DMS79 (cell line): ENCODE measurements around the gene ODF2.
"Not testable (repeated sequence)": the region's sequence is repeated elsewhere in the genome, so short reads cannot be mapped to it uniquely, and the experiment has no call there.

Source experiments
- DNase-seq: peaks from one replicate; lab custom pipeline; 2025; lab: John Stamatoyannopoulos, UW

Gene ODF2

DNA sequence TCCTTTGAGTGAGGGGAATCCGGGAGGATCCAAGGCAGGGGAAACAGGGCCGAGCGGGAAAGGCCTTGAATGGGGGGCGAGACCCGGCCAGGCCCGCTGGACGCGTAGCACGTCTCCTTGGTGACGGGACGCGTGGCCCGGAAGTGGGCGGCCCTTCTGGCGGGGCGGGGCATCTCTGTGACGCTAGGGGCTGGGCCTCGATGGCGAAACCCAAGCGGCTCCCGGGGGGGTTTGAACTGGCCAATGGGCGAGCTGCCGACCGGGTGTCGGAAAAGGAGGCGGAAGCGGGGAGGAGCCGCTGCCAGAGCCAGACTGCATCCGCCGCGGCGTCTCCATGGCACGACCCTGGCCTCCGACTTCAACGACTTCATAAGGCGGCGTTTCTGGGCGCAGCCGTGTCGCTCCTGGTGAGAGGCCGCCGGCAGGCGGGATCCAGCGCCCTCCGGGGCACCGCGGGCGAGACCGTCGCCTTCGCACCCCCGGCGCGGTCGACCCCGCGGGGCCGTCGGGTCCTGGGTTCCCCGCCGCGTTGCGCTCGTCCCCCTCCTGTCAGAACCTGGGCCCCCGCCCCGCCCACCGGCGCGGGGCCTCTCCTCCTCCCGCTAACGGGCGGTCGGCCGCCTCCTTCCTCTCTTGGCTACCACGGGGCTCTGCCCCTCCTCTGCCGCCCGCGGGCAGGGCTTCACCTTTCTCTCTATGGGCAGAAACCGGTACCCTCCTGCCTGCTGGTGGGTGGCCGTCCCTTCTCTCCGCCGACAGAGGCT is at the start of gene ODF2:
Gene ODF2, plus strand, starts transcription at position 158 of the 764 bp plus-strand sequence. Its CDS starts 86 bp downstream, at position 244.
- peak; percentile 97 for DNase-seq

DNA sequence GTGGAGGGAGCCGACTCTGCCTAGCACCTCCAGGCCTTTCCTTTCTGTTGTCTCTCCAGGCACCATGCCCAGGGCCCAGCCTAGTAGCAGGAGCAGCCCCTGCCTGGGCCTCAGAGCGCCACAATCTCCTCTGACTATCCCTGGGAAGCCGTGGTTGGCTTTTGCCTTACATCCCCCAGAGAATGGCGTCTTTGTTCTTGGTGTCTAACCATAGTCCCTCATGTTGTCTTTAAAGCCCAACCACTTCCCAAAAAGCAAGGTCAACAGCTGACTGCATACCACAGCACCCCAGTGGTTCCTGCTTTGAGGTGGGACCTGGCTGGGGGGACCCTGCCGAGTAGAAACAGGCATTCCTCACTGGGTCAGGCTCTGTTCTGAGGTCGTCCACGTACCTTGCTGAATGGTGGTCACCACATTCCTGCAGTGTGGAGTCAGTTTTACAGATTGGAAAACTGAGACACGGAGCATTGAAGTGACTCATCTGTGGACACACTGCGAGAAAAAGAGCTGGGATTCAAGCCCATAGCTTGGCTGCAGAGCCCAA is 48.9 kb upstream of the ODF2 start:
- no peak for DNase-seq

DNA sequence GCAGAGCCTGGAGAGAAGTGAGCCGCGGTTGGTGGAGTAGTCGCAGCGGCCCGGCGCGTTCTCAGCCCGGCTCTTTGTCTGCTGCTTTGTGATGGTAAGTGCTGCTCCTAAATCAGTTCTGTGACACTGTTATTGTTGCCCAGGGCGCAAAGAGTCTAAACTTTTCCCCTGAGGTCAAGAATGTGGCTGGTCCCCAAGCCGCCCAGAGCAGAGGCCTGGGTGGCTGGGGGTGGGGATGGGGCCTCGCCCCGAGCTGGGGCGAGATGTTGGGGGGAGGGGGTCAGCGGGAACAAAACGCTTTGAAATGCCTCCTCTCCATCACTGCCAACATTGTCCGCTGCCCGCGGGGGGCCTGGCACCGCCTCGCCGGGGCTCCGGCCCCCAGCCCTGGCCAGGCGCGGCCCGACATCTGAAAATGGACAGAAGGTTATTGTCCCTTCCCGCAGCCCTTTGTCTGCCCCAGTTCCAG is 46.8 kb upstream of the ODF2 start:
- DNase-seq, result no peak

DNA sequence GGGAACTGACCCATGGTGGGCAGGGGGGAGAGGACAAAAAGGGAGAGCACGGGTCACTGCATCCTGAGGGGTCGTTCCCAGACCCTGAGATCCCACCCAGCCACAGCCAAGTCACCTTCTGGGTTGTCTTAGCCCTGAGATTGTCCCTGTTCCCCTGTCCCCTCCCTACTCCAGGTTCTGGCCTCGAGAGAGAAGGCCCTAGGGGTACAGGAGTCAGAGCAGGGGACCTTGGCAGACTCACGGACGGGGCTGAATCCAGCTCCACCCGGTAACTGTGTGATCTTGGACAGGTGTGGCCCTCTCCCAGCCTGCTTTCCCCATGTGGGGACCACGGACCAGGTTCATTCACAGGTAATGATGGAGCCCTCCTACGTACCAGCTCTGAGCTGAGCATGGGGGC is 46.4 kb upstream of the ODF2 start:
- DNase-seq, result no peak

DNA sequence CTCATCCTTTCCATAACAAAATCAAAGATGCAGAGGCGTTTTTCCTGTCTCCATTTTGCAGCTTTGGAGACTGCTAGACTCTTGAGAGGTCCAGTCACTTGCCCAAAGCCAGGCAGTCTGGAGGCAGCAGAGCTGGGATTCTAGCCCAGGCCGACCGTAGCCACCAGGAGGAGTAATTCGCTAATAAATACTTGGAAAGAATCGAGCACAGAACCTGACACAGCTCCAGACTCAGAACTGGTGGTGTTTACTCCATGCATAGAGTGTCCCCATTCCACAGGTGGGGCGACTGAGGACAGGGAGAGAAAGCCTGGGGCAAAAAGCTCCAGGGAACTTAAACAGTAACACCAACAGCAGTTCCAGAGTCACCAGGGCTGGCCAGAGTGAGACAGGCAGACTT is 45.8 kb upstream of the ODF2 start:
- DNase-seq, result no peak

DNA sequence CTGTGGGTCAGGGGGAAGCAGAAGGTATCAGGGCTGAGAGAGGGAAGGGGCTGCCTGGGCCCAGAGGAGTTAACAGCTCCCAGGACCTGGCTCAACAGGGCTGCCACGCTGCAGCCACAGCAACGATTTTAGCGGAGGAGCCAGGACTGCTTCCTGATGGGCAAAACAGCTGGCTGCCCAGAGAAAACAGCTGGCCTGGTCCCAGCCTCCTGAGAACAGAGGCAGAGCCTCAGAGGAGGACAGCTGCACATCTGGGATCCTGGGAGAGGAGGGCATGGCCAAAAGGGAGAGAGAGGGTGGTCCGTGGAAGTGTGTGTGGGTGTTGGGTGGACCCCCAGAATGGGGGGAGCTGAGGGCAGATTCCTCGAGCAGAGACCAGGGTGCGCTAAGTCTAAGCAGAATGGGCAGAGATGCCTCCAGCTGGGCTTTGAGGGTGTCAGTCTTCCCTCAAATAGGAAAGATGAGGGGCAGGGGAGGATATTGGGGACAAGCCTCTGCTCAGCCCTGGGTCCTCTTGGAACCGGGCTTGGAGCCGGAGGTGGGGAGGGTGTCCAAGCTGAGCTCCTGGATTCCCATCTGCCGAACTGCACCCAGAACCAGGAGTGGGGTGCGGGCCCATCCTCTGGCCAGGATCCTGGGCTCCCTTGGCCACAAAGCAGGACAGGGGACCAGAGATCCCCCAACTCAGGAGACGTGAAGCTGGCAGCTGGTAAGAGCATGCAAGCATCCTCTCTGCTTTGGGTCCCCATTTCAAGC is 44.3 kb upstream of the ODF2 start:
- no peak for DNase-seq

DNA sequence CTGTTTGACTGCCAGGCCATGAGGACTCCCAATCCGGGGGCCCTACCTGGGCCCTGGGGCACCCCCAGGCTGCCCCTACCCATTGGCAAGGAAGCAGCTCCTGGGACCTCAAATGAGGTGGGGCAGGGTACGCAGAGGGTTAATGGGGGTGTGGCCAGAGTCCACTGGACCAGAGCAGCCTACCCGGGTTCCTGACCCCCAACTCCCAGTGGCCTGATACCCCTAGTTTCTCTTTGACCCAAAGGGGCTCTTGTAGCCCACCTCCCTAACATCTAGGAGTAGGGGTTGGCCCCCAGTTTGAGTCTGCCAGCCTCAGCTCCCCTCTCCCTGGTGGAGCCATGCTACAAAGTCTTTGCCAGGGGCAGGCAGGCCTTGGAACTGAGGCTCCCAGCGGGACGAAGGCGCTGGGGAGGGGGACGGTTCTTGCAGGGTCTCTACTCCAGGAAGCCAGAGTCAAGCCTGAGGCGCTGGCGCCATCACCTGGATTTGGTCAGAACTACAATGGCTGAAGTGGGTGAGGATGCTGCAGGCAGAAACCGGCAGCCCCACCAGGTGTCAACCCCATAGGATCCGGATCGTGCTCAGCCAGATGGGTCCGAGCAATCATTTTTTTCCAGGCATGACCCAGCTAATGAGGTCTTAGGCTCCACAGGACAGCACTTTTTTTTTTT is 43.6 kb upstream of the ODF2 start:
- DNase-seq, result peak; percentile 77

DNA sequence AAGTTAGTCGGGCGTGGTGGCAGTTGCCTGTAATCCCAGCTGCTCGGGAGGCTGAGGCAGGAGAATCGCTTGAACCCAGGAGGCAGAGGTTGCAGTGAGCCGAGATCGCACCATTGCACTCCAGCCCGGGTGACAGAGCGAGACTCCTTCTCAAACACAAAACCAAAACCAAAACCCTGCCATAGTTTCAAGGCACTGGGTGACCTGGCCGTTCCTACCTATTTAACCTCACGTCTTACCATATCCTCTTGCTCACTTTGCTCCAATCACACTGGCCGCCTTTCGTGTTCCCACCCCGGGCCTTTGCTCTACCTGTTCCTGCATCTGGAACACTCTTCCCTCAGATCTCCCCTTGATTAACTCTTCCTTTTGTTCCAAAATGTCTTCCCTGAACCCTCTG is 42.1 kb upstream of the ODF2 start:
- not testable (repeated sequence) for DNase-seq

DNA sequence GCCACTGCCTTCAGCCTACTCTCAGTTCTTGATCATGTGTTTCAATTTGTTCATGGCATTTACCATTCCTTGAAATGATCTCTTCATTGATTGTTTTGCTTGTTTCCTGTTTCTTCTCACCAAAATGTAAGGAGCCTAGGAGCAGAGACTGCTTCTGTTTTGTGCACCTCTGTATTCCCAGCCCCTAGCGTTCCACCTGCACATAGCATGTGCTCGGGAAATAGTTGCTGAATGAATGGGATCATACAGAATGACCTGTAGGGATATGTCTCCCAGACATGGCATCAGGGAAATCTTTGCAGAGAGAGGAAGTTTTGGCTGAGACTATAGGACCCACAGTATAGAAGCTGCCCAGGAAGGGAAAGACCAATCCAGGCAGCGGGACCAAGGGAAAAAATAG is 41.3 kb upstream of the ODF2 start:
- DNase-seq, result no peak

DNA sequence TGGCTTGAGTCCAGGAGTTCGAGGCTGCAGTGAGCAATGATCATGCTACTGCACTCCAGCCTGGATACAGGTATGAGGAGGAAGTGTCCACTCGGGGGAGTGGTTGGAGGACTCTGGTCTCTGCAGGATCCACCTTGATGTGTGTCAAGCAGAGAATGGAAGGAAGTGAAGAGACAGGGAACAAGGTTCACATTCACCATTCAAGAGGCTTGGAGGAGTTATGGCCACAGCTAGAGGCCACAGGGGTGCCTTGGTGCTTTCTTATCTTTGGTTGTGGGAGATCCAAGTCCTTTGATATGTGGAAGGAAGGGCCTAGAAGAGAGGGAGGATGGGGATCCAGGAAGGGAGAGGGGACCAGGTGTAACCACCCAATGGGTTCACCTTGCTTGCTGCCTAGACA is 40.5 kb upstream of the ODF2 start:
- DNase-seq, result no peak

DNA sequence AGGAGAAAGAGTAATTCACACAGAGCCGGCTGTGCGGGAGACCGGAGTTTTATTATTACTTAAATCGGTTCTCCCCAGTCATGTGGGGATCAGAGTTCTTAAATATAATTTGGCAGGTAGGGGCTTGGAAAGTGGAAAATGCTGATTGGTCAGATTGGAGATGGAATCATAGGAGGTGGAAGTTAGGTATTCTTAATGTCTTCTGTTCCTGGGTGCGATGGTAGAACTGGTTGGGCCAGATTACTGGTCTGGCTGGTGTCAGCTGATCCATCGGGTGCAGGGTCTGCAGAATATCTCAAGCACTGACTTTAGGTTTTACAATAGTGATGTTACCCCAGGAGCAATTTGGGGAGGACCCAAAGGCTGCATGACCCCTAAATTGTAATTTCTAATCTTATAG is 39.8 kb upstream of the ODF2 start:
- peak; percentile 10 for DNase-seq

DNA sequence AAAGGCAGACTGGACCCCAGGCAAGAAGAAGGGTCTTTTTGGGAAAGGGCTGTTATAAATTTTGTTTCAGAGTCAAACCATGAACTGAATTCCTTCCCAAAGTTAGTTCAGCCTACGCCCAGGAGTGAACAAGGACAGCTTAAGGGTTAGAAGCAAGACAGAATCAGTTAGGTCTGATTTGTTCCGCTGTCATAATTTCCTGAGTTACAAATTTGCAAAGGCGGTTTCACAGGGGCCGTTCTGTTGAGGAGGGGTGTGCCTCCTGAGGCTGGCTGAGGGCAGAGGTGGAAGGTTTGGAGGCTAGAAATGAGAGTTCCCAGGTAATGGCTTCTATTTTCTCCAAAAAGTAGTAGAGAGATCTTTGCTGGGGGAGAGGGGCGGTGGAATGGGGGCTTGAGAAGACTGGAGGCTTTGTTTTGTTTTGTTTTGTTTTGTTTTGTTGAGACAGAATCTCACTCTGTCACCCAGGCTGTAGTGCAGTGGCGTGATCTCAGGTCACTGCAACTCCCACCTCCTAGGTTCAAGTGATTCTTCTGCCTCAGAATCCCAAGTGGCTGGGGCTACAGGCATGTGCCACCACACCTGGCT is 39.3 kb upstream of the ODF2 start:
- DNase-seq, result no peak

DNA sequence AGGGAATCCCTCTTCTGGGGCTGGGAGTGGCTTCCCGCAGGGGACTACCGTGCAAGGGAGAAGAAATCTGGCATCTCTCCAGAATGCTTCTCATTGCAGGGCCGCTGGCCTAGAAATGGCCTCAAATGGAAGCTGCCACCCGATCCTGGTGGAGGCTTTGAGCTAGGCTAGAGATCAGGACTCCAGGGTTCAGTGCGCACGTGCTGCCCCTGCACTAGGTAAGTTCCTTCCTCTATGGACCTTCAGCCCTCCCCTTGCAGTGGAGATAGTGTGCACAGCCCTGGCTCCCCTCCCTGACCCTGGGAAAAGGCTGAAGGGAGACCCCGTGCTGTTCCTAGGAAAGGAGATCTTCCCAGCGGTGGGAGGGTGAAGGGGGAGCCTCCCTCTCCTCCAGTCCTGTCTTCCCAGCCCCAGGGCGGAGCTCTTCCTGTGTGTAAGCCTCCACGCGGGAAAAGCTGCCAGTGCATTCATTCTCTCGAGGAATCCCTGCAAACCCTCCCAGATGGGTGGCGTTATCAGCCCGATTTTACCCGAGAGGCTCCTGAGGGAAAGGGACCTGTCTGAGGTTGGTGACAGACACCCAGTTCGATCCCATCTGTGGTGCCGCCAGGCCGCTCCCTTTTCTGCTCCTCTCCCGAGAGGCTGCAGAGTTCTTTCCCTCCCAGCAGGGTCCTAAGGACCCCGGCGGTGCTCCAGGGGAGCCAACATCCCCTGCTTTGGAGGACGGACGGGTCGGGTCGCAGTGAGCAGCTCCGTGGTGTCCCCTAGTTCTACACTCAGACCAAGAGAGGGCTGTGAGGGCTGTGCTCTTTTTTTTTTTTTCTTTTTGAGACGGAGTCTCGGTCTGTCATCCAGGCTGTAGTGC is 36.5 kb upstream of the ODF2 start:
- DNase-seq, result peak; percentile 77

DNA sequence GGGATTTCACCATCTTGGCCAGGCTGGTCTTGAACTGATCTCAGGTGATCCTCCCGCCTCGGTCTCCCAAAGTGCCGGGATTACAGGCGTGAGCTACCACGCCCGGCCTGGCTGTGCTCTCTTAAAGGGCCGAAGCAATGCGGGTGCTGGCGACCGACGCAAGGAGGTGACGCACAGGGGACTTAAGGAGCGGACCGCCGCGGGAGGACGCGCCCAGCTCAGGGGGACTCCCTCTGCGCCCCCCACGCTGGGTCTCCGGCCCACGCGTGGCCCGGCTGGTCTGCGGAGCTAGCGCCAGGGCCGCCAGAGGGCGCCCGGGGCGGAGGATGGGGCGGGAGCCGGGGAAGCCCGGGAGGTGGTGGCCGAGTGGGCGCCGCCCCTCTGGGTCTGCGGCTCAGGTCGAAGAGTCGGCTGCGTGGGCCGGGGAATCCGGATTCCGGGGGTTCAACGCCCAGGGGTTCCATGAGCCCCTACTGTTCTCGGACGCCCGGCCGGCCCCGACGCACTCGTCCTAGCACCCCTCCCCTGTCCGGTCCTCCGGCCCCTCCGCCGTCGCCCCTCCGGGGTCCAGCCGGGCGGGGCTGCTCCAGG is 35.7 kb upstream of the ODF2 start:
- DNase-seq, result peak; percentile 9

DNA sequence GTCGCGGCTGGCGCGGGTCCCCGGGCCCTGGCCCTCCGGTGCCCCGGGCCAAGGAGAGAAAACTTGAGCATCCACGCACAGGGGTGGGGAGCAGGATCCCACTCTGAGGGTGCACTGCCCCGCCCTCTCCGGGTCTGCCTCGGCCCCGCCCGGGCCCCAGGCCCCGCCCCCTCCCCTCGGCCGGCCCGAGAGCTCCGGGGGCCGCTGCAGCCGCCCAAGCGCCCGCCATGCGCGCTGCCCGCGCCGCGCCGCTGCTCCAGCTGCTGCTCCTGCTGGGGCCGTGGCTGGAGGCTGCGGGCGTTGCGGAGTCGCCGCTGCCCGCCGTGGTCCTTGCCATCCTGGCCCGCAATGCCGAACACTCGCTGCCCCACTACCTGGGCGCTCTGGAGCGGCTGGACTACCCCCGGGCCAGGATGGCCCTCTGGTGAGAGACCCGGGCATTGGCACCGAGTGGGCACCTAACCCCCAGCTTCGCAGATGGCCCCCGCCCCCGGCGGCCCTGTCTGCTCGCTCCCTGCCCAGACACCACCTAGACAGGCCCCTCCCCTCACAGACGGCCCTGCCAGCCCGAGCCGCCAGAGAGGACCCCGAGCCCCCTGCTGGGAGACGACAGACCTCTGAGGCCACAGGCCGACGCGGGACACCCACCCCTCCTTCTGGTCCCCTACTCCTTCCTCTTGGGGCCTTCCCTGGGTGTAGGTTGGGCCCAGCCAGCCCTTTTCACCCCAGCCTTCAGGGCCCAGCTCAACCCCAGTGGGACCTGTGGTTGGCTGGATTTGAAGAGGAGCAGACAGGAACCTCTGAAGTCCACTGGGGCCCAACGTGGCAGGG is 34.9 kb upstream of the ODF2 start, which contains the start of gene CERCAM:
Gene CERCAM, plus strand, starts transcription at position 207 of the 831 bp plus-strand sequence. Its CDS starts 21 bp downstream, at position 228.
- no peak for DNase-seq

DNA sequence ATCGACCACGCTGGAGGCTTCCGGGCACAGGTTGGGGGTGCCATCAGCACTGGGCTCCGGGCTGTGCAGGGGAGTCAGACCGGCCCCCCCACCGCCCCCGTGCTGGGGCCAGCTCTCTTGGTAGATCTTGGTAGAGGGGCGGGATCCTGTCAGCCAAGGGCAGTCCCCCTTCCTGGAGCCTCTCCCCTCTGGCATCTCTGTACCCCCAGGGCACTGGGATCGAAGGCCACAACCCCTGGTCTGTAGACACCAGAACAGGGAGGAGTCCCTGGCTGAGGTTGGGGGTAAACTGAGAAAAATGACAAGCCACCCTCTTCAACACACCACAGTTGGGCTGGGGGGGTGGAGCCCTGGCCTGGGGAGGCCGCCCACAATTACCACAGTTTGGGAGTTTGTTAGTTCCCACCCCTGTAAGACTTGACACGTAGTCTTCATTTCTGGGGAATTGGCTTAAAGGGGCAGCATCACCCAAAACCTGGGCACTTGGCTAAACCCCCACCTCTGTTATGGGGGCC is 34.3 kb upstream of the ODF2 start:
- no peak for DNase-seq

DNA sequence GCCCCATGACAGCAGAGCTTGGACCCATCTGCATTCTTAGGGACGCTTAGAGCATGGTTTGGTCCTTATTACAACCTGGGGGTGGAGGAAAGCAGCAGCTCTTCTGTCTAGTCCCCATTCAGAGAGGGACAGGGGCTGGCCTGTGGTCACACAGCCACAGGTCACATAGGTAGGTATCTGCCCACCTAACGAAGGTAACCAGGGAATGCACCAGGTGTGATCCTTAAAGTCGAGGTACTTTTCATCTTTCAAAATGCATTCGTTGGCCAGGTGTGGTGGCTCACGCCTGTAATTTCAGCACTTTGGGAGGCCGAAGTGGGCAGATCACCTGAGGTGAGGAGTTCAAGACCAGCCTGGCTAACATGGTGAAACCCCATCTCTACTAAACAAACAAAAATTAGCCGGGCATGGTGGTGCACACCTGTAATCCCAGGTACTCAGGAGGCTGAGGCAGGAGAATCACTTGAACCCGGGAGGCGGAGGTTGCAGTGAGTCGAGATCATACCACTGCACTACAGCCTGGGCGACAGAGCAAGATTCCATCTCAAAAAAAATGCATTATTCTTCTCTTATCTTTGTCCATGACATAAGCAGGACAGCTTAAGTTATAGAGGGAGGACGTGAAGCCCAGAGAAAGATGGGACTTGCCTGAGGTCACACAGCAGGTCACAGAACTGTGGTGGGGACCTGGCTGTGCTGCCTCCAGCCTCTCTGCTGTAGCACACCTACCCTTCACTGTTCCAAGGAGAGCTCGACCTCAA is 33.6 kb upstream of the ODF2 start:
- DNase-seq, result not testable (repeated sequence)

DNA sequence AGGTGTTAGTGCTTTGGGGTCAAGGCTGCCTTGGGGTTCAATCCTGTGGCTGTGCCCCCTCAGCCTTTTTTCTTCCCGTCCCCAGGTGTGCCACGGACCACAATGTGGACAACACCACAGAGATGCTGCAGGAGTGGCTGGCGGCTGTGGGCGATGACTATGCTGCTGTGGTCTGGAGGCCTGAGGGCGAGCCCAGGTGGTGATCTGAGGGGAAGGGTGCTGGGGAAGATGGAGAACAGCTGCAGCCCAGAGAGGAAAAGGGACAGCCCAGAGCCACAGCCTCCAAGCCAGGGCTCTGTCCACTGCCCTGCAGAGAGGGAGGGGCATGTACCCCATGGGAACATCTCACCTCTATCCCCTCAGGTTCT is 33.0 kb upstream of the ODF2 start:
- no peak for DNase-seq

DNA sequence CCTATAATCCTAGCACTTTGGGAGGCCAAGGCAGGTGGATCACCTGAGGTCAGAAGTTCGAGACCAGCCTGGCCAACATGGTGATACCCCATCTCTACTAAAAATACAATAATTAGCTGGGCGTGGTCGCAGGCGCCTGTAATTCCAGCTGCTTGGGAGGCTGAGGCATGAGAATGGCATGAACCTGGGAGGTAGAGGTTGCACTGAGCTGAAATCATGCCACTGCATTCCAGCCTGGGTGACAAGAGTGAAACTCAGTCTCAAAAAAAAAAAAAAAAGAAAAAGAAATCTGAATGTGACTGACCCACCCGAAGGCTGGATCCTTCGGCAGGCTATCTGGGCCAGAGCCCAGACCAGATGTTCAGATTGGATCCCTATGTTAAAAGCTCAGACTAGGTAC is 32.5 kb upstream of the ODF2 start:
- DNase-seq, result not testable (repeated sequence)
